Endometrium (tissue), 2 donors: ENCODE results near the gene CLDN24.
"Not testable (repeated sequence)": the region's sequence is repeated elsewhere in the genome, so short reads cannot be mapped to it uniquely, and the experiment has no call there.

Source experiments
- FAIRE-seq: peaks from 2 replicates; lab custom pipeline; 2012; peaks lifted over from hg19 to GRCh38; lab: Jason Lieb, UNC
- donor health status: control.
- donor health status: control.

The CLDN24 gene

DNA sequence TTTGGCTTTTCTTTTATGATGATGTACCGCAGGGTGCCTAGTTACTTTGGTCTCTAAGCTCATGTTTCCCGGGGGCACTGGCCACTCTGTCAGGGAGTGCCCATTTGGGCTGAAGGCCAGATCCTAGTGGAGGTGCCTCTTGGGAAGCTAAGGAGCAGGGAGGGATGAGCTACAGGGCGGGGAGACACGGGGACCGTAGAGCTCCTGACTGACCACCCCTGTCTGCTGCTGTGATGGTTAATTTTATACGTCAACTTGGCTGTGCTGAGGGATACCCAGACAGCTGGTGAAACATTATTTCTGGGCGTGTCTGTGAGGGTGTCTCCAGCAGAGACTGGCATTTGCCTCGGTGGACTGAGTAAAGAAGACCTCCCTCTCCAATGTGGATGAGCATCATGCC is 24.9 kb upstream of the CLDN24 start:
- FAIRE-seq = no peak

DNA sequence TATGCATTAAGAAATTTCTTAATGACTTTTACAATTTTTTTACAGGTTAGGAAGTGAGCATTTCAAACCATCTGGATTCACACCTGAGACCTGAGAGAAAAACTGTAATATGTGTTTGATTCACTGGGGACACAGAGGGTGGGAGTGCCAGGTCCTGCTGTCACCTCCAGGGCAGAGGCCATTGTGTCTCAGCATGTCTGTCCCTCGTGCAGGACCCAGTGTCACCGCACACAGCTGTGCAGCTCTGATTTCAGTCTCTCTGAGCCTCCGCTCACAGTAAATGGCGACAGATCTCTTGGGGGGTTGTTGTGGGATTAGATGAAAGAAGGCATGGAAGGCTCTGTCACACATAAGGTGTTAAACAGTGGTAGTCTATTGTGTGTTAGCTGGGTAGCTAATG is 23.0 kb upstream of the CLDN24 start:
- FAIRE-seq = no peak

DNA sequence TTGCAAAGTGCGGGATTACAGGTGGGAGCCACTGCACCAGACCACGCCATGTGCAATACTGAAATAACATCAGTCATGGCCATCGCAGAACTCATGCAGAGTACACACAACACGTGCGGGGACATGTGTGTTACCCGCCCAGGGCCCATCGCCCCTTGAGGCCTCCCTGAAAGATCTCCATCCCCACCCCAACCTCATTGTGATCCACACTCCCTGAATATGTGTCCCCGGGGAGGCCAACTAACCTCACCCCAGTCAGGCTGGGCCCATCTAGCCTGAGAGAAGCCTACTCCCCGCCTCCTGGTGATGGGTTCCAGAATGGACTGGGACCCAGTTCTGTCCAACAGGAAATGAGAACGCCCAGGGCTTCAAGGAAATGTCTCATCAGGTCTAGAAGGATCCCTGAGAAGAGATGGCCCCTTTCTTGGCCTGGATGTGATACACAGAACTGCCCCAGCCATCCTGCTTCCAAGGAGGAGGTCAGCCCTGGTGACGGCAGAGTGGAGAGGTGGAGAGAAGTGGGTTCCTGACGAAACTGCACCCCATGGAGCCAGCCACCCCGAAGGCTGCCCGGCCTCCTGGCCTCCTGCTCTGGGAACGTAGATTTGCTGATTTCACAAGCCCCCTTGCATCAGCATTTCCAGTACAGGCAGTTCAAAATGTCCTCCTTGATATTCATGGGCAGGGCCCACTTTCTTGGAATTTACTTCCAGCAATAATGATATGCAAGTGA is 22.5 kb upstream of the CLDN24 start:
- no peak for FAIRE-seq

DNA sequence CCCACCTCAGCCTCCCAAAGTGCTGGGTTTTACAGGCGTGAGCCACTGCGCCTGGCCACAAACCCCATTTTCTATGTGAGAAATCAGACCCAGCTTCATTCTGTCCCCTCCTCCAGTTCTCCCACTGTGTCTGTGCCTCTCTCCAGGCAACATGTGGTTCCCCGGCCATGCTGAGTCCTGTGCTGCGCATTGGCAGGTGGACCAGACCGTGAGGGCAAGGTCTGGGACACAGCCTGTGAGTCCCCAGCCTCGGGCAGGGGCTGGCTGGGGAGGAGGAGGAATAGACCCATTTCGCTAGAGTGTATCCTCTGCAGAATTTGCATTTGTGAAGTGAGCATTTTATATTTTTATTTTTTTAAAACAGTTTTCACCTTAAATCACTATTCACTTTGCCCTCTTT is 21.5 kb upstream of the CLDN24 start:
- FAIRE-seq = no peak

DNA sequence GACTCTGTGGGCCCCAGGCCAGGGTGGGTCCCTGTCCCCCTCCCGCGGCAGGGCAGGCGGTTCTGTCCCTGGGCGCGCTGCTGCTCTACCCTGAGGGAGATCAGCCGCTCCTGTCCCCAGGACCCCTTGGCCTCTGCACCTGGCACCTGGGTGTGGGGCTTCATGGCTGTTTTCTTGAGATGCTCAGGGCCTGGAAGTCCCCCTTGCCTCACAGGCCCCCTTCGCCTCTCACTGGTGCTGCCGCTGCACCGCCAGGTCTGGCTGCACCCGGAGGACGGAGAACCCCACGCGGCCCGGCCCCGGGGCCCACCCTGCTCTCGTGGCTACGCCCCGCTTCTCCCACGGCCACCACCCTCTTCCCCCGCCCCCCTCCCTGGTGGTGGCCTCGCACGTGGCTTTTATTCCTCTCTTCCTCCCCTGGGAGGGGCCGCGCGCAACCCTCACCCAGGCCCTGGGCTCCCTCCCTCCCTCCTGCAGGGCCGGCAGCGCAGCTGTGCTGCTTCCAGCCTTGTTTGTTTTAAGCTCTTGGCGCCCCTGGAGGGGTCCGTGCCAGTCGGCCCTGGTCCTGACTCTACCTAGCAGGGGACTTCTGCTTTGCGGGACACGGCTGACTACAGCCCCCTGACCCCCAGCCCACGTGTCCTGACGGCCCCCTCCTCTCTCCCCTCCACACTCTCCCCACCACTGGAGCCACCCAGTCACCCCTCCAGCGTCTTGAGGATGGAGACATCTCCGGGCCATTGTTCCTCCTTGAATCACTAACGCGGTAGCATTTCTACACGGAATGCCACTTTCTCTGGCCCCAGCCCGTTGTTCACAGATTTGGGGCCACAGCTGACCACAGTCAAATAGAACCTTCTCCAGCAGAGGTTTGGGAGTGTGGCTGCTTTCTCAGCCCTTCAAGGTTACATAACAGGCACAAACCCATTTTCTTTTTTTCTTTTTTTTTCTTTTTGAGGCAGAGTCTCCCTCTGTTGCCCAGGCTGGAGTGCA is 20.6 kb upstream of the CLDN24 start:
- no peak for FAIRE-seq

DNA sequence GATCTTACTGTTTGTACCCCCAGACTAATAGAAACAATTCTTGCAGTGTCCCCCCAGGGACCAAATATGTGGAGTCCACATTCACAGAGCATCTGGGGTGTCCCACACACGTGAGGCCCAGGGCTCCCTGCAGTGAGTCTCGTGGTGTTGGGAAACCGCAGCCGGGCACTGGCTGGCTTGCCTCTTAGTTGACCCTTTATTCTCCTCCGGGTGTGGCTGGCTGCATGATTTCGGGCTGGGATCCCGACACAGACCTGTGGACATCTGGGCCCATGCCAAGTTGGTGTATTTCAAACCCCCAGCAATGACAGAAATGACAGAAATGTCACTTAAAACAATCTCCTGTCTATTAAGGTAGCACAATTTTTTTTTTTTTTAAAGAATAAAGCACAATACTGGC is 15.6 kb upstream of the CLDN24 start:
- FAIRE-seq = no peak

DNA sequence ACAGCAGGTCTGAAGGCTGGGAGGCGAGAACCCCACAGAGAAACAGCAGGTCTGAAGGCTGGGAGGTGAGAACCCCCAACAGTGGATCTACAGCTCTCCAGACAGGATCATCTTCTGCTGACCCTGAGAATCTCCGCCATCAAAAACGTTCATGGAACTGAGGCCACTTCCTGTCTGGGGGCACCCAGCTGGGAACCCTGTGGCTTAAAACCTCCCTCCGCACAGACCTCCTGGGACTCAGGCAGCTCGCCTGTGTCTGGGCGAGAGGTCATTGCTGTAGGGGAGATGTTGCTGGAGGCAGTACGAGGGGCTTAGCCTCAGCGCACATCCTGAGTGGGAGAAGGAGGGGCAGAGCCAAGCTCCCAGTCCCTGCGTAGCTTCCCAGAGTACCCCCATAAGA is 15.1 kb upstream of the CLDN24 start:
- no peak for FAIRE-seq

DNA sequence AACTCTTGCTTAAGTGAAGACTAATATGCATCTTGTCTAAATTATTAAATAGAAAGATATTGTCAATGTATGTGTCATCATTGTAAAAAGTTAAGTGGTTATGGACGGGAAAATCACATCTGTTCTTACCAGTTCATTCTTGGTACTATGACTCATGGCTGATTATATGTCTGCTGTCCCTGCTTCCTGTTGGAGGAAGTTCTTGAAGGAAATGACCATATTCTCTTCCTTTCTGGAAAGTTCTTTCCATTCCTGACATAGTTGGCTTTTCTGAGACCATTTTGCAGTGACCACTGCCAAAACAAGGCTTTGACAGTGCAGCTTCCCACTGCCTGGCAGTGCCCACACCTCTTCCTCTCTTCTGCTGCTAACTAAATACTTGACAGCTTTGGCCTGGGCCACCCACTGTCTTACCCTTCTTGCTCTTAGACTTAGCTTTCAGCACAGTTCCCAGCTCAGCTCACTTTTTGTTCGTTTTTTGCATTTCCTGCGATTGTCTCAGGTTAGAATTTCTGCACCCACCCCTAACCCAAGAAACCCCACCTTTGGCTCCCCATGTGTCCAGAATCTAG is 13.2 kb upstream of the CLDN24 start:
- no peak for FAIRE-seq

DNA sequence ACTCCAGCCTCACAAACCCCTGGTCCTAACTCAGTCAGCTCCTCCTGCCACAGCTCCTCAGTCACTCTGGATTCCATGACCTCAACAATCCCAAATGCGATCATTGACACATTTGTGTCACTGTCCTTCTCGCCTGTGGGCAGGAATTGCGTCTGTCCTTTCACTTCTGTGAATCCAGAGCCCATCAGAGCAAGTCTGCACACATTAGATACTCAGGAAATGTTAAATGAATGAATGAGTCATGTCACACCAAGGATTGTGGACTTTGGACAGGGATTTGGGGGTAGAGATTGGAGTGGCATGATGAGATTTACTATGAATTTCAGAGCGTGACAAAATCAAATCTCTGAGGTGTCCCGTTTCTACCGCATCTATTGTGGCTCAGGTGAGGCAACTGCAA is 11.8 kb upstream of the CLDN24 start:
- FAIRE-seq = no peak

DNA sequence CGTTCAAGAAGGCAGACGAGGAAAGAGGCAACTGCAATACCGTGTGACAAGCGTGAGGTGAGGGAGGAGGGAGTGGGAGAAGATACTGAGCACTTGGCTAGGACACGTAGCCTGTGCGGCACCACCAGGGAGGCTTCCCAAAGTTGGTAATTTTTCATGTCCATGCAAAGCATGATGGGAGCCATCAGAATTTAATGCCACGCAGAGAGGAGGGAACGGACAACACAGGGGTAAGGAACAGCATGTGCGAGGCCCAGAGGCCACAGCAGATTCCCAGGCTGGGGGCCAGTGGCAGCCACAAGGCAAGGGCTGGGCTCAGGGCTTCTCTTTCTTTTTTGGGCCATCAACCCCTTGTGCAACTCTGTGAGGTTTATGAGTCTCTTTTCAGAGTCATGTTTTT is 11.0 kb upstream of the CLDN24 start:
- no peak for FAIRE-seq

DNA sequence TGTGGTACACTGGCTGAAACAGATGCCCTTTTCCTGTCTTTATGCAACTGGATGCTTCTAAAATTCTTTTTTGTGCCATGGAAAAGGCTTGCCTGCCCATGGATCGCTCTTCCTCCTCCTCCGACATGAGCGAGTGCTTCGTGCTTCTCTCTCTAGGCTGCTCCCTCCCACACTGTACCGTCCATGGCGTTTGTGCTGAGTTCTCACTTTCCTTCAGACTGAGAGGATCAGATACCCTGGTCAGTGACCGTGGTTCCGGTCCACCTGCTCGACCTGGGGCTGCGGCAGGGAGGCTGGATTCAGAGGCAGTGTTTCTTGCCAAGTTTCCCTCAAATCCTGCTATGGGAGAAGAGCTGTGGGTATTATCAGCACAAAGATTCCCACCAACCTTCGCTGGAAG is 10.2 kb upstream of the CLDN24 start:
- FAIRE-seq = no peak

DNA sequence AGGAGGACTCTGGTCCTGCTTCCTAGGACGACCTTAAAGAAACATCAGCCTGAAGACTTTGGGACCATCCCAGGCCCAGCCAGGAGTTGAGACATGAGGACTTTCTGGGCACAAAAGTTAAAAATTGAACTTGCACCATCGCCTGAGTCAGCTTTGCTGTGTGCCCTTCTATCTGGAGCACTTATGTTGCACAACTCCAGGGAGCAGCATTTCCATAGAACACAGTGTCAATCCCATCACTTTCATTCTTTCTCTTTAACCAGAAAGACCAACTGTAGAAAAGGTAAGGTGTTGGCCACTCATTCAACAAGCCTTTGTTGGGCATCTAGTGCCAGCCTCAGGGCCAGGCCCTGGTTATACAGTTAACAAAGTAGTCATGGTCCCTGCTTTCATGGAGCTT is 8.6 kb upstream of the CLDN24 start:
- FAIRE-seq = no peak

DNA sequence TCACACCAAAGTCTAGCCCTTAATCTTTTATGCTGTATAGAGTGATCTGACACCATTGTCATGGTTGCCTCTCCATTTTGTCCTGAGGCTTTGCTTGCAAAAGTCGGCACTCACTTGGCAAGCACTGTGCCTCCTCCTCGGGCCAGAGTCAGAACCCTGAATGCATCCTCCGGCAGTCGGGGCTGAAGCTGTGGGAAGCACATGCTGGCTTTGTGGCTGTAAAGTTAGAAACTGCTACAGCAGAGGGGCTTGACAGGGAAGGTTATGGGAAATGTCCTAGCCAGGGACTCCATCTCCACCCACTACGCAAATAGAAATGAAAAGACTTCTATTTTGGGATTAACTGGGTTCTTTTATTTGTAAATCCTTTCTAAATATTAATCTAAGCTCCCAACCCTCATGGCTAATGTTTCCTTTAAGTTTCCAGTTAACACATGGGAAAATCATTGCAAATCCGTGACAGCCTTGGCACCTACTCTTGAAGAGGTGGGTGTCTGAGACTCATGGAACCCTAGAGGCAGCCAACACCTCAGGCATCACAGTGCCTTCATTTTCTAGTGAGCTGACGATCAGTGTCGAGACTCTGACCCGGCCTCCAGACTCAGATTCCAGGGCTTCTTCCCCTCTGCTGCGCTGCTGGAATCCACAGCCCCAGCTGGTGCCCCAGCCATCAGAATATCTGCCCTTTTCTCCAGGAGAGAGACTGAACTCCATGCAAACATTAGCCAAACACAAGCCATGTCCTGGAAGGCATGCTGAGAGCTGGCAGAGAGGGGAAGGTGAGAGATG is 7.9 kb upstream of the CLDN24 start:
- no peak for FAIRE-seq

DNA sequence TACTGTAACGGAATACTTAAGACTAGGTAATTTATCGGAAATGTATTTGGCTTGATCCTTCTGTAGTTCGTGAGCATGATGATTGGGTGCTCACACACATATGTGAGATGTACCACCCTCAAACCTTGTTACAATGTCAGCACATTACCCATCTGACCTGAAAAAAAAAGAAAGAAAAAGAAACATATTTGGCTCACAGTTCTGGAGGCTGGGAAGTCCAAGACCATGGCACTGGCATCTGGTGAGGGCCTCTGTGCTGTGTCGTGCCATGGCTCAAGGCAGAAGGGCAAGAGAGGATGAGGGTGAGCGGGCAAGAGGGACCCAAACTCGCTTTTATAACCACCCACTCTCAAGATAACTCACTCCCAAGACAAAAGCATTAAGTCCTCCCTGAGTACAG is 7.0 kb upstream of the CLDN24 start:
- no peak for FAIRE-seq

DNA sequence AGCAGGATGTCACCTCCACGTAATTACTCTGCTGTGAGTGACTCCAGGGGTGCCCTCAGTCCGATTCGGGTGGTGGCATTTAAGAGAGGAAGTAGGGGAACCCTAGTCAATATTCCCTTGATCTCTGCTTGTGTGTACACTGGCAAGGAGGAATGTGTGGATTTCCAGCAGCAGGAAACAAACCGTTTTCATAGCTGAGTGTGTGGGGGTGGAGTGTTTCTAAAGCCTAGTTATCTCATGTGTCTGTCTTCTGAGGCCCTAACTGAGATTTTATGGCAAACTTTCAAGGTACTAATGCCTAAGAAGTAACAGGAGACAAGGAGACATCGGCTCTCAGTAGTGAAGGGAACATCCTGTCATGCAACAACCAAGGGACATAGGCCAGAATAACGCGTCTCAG is 6.6 kb upstream of the CLDN24 start:
- no peak for FAIRE-seq

DNA sequence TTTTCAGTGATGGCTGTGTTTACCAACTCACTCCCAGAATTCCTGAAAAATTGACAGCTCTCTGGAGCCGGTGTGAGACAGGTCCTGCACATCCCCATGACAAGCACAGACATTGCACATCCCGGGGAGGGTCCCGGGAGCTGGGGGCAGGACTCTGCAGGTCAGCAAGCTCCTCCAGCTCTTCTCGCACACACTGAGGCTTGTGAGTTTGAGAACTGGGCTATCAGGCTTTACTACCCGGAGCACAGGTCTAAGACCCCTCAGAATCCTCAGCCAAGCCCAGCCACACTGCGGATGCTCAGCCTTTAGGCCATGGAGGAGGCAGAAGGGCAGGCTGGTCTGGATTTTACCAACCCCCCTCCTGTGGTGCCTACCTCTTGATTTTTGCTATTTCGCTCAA is 5.6 kb upstream of the CLDN24 start:
- no peak for FAIRE-seq

DNA sequence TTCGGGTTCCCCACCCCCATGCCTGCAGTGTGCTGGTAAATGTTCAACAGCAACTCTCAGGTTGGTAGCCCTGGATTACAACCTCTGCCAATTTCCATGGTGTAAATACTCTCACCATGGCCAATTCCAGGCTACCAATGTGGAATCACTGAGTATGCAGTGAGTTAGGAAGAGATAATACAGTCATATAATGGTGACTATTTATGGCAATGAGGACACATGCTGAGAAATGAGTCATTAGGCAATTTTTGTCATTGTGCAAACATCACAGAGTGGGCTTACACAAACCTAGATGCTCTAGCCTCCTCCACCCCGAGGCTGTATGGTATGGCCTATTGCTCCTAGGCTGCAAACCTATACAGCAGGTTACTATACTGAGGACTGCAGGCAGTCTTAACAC is 4.6 kb upstream of the CLDN24 start:
- FAIRE-seq = no peak

DNA sequence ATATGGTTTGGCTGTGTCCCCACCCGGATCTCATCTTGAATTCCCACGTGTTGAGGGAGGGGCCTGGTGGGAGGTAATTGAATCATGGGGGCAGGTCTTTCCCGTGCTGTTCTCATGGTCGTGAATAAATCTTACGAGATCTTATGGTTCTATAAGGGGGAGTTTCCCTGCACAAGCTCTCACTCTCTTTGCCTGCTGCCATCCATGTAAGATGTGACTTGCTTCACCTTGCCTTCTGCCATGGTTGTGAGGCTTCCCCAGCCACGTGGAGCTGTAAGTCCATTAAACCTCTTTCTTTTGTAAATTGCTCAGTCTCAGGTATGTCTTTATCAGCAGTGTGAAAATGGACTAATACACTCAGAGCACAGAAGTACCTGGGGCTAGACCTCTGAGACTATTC is 4.2 kb upstream of the CLDN24 start:
- not testable (repeated sequence) for FAIRE-seq

DNA sequence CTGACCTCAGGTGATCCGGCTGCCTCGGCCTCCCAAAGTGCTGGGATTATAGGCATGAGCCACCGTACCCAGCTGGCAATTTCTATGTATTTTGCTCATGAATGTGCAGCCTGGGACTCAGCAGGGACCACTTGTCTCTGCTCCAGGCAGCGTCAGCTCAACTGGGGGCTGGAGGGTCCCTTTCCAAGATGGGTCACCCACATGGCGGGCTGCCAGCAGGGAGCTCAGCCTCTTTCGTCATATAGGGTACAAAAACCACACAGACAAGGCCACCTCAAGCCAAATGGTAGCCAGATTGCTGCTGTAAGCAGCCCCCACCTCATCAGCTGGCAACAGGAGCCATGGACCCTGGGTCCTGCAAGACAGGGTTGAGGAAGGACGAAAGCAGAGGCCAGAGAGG is 2.4 kb upstream of the CLDN24 start:
- FAIRE-seq = no peak

DNA sequence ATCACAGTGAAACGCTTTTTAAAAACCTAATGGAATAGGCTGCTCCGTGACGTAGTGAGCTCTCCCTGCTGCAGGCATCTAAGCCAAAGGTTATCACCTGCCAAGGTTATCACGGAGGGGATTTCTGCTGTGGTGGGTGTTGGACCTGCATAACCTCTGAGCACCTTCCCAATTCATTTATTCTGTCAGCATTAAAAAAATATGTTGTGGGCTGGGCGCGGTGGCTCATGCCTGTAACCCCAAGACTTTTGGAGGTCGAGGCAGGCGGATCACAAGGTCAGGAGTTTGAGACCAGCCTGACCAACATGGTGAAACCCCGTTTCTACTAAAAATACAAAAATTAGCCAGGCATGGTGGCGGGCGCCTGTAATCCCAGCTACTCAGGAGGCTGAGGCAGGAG is 1.8 kb upstream of the CLDN24 start:
- not testable (repeated sequence) for FAIRE-seq

DNA sequence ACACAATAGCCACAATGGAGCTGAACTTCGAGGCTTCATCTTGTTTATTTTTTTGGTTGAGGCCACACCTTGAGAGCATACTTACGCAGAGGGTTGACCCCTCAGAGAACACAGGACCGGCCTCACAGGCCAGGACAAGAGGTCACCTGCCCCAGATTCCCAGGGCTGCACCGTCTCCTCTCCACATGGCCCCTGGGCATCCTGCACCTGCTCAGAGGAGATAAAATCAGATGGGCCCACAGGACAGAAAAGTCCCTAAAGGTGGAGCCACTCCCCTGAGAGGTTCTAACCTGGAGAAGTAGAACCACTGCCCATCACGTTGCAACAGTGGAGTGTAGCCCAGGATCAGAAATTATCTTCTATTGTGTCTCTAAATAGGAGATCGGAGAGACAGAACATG is 1.1 kb upstream of the CLDN24 start:
- FAIRE-seq = no peak

DNA sequence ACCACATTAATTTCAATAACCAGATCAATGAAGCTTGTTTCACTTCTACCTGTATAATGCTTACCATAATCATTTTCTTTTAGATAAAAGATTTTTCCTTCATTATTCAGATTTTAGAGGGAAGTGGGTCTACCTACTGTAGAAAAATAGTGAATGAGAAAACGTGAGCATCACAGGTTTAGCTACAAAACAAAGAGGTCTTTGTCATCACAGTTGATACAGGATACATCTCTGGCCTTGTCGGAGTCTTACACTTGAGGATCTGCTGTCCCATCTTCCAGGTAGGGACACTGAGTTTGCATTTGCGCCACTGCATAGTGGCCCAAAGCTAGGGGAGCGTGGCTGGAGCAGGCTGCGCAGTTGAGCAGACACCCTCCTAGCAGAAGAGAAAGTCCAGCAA is 710 bp downstream of the CLDN24 start:
- FAIRE-seq = no peak
